GM12891 (cell line): ENCODE results near the gene XXYLT1.

Source experiments
- PAX5 ChIP-seq: IDR thresholded peaks from 2 replicates; pipeline ENCODE4 v1.6.1; 2011; ENCODE audit warnings: low read length, moderate library complexity, mild to moderate bottlenecking; ENCODE audit not compliant: insufficient read depth, severe bottlenecking
- POLR2A ChIP-seq: IDR thresholded peaks from 2 replicates; pipeline ENCODE4 v1.6.1; 2011; ENCODE audit warnings: low read depth, low read length, control low read depth
- POLR2AphosphoS5 ChIP-seq: IDR thresholded peaks from 2 replicates; pipeline ENCODE4 v1.6.1; 2011; ENCODE audit warnings: low read depth, low read length, control low read depth
- SPI1 ChIP-seq: IDR thresholded peaks from 2 replicates; pipeline ENCODE4 v1.6.1; 2011; ENCODE audit warnings: low read depth, low read length, control low read depth

GRCh38 chr3:195082811-195083210, 188.1 kb downstream of the XXYLT1 start:
- TF ChIP-seq PAX5 (no peak), POLR2A (no peak), SPI1 (no peak), POLR2AphosphoS5 (no peak)
